GM12891 (cell line): ENCODE data around the gene SPAG5.

ENCODE experiments used
- POLR2AphosphoS5 ChIP-seq: IDR thresholded peaks from 2 replicates; pipeline ENCODE4 v1.6.1; 2011; ENCODE audit warnings: low read depth, low read length, control low read depth
- SPI1 ChIP-seq: IDR thresholded peaks from 2 replicates; pipeline ENCODE4 v1.6.1; 2011; ENCODE audit warnings: low read depth, low read length, control low read depth

- no peak for TF ChIP-seq SPI1
- no peak for TF ChIP-seq POLR2AphosphoS5
Measured at GRCh38 chr17:28597606-28598383, 1.0 kb downstream of the SPAG5 start.
